Measurements from ENCODE around the gene NPC2.

Gene NPC2

GRCh38 chr14:74501691-74502090 lies 8.6 kb upstream of the NPC2 start:
- no peak for DNase-seq

DNA sequence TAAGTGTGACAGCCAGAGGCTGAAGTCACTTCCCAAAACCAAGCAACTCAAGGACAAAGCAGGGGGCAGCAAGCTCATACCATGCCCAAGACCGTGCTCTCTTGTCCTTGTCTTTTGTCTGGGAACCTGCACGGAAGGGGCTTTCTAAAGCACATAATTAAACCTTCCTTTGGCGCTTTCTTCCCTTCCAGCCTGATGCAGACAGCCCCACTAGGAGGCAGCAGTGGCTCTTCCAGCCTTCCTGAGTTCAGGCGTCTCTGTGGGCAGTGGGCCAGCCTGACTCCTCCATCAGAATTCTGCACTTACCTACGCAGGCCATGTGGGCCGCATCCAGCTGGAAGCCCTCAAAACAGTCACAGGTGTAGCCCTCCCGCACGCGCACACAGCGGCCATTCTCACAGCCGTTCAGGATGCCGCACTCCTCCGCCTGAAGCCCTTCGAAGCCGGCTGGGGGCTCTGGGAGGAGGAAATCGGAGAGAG lies 8.1 kb upstream of the NPC2 start:
- DNase-seq = peak; percentile 78

DNA sequence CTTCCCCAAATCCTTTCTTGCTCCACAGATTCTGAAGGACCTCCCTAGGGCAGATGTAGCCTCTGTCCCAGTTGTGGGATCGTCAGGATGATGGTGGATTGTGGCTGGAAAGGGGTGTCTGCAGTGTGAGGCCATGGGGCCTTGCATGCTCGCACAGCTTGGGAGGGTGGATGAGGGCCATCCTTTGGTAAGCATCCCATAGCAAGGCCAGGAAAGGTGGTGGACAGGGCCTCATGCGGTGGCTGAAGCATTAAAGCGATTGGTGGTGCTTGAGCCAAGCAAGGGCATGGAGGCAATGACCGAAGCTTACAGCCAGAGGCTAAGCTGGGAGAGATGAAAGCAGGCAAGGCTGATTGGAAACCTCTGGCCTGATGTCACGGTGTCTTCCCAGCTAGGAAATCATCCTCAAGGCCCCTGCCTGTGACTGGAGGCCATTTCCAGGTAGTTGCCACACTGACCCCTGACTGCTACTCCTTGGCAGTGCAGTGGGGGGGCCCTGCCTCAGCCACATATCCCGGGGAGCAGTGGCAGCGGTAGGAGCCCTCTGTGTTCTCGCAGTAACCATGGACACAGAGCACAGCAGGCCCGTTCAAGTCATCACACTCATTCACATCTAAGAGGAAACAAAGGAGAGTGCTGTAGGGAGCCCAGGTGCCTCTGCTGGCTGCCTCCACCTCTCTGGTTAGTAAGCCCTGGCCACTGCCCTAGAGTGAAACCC lies 7.5 kb upstream of the NPC2 start:
- no peak for DNase-seq

DNA sequence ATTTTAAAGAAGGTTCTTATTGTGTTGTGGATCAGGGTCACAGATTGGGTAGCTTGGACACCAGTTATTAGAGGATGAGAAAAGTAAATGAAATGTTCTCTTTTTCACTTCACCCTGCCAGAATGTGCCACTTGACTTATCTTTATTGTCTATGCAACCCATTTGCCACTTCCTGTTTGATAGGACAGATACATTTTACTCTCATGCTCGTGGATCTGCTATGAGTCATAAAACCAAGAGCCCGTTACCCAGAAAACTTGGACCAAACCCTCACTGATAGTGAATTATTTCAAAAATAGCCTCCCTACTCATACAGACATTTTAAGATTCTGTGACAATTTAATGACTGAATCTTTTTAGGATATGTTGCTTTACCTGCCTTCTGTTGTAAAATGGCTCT lies 2.3 kb upstream of the NPC2 start:
- no peak for DNase-seq

GRCh38 chr14:74493343-74494261 lies 497 bp upstream of the NPC2 start, which contains the start of gene ISCA2:
Gene ISCA2, plus strand, starts transcription at chr14:74493765. Its CDS starts 10 bp downstream, at chr14:74493775.
- DNase-seq = peak; percentile 98

- peak; percentile 72 for DNase-seq
Measured at GRCh38 chr14:74491956-74492775, 939 bp downstream of the NPC2 start.

DNA sequence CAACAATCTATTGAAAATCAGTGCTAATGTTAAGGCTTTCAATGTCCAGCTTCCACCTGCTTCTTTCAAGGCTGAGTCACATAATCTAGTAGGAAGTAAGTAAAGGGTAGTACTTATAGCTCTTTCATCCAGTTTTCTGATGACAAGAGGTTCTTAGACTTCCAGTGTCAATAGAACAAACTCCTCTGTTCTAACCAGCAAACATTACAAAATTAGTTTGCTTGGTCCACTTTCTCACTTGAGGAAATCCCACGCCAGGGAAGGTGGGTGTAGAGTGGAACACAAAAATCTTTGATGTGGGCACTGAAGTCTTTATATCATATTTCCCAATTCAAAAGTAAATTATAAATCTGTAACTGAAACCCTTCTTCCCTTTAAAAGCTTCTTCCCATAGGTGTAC lies 2.6 kb downstream of the NPC2 start:
- DNase-seq = no peak

GRCh38 chr14:74488786-74489397 lies 4.2 kb downstream of the NPC2 start:
- peak; percentile 36 for DNase-seq

DNA sequence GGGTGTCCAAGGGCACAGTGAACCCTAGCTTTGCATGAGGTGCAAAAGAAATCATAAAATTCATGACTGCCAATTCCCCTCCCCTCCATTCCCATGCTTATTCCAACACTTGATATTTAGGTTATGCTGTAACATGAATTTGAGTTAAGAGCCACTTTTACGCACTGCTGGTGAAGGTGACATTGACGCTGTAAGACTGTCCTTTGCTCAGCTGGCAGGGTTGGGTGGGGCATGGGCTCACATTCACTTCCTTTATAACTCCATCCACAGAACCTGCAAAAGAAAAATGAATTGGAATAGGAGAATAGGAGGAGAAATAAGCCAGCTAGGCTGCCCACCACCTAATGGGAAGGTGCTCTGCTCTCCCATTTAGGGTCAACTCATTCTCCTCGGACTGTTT lies 6.9 kb downstream of the NPC2 start:
- DNase-seq = no peak

GRCh38 chr14:74483321-74483720 lies 9.8 kb downstream of the NPC2 start:
- DNase-seq = no peak

DNA sequence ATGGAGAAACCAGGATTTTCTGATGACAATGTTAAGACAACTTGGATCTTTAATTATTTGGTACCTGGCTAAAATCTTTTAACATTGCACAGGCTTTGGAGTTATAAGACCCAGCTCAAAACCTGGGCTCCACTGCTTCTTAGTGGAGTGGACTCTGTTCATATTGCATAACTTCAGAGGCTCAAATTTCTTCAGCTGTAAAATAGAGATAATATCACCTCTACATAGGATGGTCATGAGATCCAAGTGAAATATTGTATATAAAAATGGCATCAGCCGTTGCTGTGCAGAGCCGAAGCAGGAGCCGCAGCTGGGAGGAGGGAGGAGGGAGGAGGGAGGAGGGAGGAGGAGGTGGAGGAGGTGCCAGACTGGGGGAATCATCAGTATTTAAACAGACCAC lies 10.5 kb downstream of the NPC2 start:
- no peak for DNase-seq

DNA sequence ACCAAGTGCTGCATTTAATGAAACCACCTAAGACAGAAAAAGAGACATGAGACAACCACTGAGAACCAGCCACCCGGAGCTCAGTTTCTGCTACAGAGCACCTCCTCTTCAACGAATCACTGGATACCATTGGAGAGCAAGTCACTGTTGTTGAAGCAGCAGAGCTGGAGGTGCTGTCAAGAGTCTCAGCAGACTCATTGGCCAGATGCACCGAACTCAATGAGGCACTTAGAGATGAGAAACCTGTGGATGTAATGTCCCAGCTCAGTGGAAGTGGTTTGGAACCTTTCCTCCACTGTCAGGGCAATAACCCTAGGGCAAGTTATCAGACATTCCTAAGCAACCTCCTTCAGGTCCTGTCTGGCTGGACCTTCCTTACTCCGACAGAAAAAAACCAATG lies 13.1 kb downstream of the NPC2 start:
- no peak for DNase-seq

GRCh38 chr14:74478996-74479635 lies 14.0 kb downstream of the NPC2 start:
- peak; percentile 15 for DNase-seq

DNA sequence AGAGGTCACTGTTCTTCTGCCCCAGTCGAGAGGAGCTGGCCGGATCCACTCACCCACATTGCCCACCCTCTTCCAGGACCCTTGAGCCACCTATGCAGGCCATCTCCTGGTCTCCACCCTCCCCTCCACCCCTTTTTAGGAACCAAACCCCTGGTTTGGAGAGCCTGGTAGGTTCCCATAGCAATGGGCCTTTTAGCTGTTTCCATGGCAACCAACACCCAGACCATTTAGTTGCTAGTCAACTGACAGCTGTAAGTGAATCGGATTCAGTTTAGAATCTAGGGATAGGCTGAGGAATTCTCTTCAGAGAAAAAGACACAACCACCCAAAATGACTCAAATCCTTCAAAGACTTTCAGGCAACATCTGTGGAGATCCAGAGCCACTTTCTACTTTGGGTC lies 16.5 kb downstream of the NPC2 start:
- no peak for DNase-seq

DNA sequence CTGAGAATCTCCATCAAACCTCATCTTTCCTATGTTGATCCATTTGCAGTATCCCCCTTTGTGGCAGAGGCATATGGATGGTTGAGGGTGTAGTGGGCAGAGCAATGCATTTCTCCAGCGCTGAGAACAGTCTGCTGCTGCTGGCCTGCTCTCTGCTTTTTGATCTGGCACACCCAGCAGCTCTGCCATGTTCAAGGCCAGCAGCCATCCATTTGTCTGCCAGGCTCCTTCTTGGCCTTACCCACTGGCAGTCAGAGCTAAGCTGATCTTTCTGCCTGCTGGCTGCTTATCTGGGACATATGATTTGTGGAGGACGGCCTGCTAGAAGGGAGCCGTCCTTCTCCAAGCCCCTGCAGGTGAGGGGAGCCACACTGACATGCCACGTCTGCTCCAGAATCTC lies 17.0 kb downstream of the NPC2 start:
- DNase-seq = no peak

DNA sequence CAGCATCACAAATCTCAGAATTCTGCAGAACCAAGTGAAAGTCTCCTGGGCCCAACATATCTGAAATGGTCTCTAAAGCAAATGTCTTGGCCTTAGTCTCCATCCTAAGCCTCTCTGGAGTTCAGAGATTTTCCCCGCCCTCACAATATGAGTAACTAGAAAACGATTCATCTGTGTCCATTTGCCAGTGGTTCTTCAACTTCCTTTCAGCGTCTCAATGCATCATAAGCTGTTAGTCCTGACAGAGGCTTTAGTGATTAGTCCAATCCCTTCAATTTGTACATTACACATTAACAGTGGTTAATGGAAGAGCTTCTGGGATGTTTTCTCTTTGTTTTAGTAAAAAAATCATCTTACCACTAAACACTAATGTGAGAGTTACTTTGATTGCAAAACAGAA lies 17.4 kb downstream of the NPC2 start:
- peak; percentile 58 for DNase-seq

- no peak for DNase-seq
Measured at GRCh38 chr14:74474376-74474775, 18.7 kb downstream of the NPC2 start.

- no peak for DNase-seq
Measured at GRCh38 chr14:74472601-74473000, 20.5 kb downstream of the NPC2 start.

DNA sequence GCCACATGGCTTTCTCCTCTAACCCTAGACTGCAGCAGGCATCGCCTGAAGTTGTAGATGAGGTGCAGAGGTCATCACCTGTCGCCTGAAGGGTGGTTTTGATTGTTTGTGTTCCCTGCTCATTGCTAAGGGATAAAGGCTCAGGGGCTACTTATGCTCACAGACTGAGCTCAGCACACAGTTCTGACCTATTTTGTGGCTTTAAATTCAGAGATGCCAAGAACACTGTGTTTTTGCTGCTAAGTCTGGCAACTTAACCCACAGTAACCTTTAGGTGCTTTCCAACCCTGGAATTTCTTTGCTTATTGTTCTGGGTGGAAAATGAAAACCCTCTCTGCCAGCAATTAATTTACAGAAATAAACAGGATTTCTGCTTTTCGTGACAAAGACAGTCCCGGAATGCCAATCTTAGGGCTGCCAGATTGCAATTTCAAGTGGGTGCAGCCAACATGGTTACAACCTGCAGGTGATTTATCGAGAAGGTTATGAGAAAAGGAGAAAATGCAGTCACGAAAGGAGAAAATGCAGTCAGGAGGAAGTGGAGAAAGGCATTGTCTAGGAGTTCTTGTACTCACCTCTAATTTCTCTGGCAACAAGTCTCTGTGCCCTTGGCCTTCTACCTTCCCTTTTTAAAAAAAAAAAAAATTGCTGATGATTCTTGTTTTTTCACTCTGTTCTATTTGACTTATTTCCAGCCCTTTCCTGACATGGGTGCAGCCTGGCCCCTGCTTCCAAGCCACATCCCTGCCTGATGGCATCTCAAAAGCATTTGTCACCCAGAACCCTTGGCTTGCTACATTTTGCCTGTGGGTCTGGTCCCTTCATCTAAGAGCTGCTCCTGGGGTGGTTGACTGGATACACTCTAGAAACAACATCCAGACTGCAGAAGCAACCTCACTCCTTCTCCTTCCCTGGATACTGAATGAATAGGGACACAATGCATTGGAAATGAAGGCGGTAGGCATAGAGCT lies 23.3 kb downstream of the NPC2 start:
- no peak for DNase-seq

GRCh38 chr14:74468513-74468912 lies 24.6 kb downstream of the NPC2 start:
- DNase-seq = no peak

GRCh38 chr14:74465335-74465734 lies 27.8 kb downstream of the NPC2 start:
- DNase-seq = no peak
